Progenitor cell of endocrine pancreas (in vitro differentiated cells): ENCODE results near the gene IL17F. TPM values are rescaled to one million over a fixed set of nuclear protein-coding genes. Genes with fewer than 3 reads are reported as not detected.

Experiments
- DNase-seq: peaks from one replicate; pipeline ENCODE4 v3.0.0; 2021; ENCODE audit warnings: low spot score; ENCODE audit not compliant: unreplicated experiment
- H3K27ac Mint-ChIP-seq: 2 replicates; pipeline ENCODE4 v1.8.0; 2021; ENCODE audit warnings: mild to moderate bottlenecking, moderate library complexity, mixed read lengths
- H3K27me3 Mint-ChIP-seq: 2 replicates; pipeline ENCODE4 v1.8.0; 2021; ENCODE audit warnings: mixed read lengths
- H3K36me3 Mint-ChIP-seq: 2 replicates; pipeline ENCODE4 v1.8.0; 2022; ENCODE audit warnings: mixed read lengths; ENCODE audit not compliant: insufficient read depth
- H3K4me1 Mint-ChIP-seq: 2 replicates; pipeline ENCODE4 v1.8.0; 2021; ENCODE audit warnings: low read depth, mixed read lengths
- H3K4me3 Mint-ChIP-seq: 2 replicates; pipeline ENCODE4 v1.8.0; 2021; ENCODE audit warnings: low read depth, mild to moderate bottlenecking, moderate library complexity, mixed read lengths
- H3K9me3 Mint-ChIP-seq: 2 replicates; pipeline ENCODE4 v1.8.0; 2021; ENCODE audit warnings: low read depth, mixed read lengths
- total RNA-seq: library from RNA; stranded (reverse); gene quantifications from 2 replicates; pipeline ENCODE4 v1.2.1, GENCODE V29; 2021
- TF ChIP-seq, protein P1 (sequence below): fragments of 200-600 bp; sonication (generic); IDR thresholded peaks from one replicate; pipeline ENCODE4 v1.5.0; 2021; ENCODE audit warnings: antibody characterized with exemption, mild to moderate bottlenecking; ENCODE audit not compliant: unreplicated experiment

Gene IL17F
- total RNA-seq, 1 donor from 2014 or later, result not detected

GRCh38 chr6:52285177-52286068 lies 41.1 kb upstream of the IL17F start:
- no peak for DNase-seq
- H3K4me1 Mint-ChIP-seq, result peaks cover 18% of the 10 kb centered on the region
- H3K4me3 Mint-ChIP-seq, result no peak overlapping the region
- H3K27ac Mint-ChIP-seq, result no peak overlapping the region
- no peaks in the 10 kb centered on the region for H3K27me3 Mint-ChIP-seq
- TF ChIP-seq, protein P1, sequence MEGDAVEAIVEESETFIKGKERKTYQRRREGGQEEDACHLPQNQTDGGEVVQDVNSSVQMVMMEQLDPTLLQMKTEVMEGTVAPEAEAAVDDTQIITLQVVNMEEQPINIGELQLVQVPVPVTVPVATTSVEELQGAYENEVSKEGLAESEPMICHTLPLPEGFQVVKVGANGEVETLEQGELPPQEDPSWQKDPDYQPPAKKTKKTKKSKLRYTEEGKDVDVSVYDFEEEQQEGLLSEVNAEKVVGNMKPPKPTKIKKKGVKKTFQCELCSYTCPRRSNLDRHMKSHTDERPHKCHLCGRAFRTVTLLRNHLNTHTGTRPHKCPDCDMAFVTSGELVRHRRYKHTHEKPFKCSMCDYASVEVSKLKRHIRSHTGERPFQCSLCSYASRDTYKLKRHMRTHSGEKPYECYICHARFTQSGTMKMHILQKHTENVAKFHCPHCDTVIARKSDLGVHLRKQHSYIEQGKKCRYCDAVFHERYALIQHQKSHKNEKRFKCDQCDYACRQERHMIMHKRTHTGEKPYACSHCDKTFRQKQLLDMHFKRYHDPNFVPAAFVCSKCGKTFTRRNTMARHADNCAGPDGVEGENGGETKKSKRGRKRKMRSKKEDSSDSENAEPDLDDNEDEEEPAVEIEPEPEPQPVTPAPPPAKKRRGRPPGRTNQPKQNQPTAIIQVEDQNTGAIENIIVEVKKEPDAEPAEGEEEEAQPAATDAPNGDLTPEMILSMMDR, result no peak
- peaks cover 13% of the 10 kb centered on the region for H3K36me3 Mint-ChIP-seq
- H3K9me3 Mint-ChIP-seq, result no peaks in the 10 kb centered on the region

DNA sequence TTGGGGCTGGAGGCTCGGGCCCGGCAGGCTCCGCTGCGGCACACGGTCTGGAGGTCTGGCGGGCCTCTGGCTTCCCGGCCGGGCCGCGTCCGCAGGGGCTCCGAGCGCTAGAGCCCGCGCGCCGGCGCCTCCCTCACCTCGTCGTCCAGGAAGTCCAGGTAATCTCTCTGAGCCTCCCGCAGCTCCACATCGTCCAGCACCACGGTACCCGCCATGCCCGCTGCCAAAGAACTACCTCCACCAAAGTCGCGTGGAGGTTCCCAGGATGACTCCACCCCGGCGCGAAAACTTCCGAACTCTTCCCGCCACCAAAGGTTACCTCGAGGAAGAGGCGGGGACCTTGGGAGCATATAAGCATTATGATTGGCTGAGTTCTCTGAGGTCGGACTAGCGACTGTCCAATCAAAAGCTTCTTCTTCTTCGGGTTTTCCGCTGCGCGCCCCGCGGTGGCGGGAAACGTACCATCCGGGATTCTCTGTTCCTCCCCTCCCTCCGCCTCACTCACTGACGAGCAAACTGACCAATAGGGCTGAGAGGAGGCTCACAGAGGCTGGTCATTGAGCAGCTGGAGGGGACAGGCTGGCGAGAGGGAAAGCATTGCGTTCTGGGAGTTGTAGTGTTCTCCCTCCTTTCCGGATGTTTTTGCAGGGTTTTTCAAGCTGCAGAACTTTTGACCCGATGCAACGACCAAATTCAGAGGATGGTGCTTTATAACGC lies 40.3 kb upstream of the IL17F start, which contains the start of gene MCM3:
Gene MCM3 (minus strand): TSS at position 283 of the 717 bp plus-strand sequence. CDS start 68 bp downstream, at position 215.
- TF ChIP-seq, protein P1, result no peak
- H3K27me3 Mint-ChIP-seq, result no peaks in the 10 kb centered on the region
- H3K4me3 Mint-ChIP-seq, result no peak within 1 kb of the TSS
- peak; percentile 89 for DNase-seq
- H3K4me1 Mint-ChIP-seq, result peaks cover 18% of the 10 kb centered on the region
- no peak within 1 kb of the TSS for H3K27ac Mint-ChIP-seq
- no peaks in the 10 kb centered on the region for H3K9me3 Mint-ChIP-seq
- H3K36me3 Mint-ChIP-seq, result peaks cover 16% of the 10 kb centered on the region

GRCh38 chr6:52284131-52284459 lies 39.8 kb upstream of the IL17F start:
- Mint-ChIP-seq H3K36me3 (peaks cover 16% of the 10 kb centered on the region), H3K4me1 (peaks cover 18% of the 10 kb centered on the region), H3K27me3 (no peaks in the 10 kb centered on the region), H3K9me3 (no peaks in the 10 kb centered on the region), H3K27ac (no peak overlapping the region), H3K4me3 (no peak overlapping the region)
- peak; percentile 37 for DNase-seq
- TF ChIP-seq, protein P1, result no peak

DNA sequence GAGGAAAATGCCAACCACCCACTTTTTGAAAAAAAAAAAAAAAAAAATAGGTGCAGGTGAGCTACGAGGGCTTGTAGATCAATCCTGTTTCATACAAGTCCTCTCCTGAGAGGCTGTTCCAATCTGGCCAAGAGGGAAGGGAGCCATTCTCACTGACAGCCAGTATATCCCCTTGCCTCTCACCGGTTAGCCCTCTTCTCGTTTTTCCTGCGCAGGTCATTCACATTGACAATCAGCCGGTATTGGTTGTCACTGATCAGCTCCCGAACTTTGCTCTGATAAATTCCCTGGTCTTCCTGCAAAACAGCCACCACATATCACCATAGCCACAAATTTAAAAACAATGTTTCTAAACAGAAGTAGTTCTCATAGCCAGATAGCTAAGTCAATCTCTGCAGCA lies 38.8 kb upstream of the IL17F start:
- Mint-ChIP-seq H3K4me3 (no peak overlapping the region), H3K27me3 (no peaks in the 10 kb centered on the region), H3K27ac (peak overlapping the region; percentile 47), H3K4me1 (peaks cover 18% of the 10 kb centered on the region), H3K9me3 (no peaks in the 10 kb centered on the region), H3K36me3 (peaks cover 20% of the 10 kb centered on the region)
- TF ChIP-seq, protein P1, result no peak
- DNase-seq, result no peak

DNA sequence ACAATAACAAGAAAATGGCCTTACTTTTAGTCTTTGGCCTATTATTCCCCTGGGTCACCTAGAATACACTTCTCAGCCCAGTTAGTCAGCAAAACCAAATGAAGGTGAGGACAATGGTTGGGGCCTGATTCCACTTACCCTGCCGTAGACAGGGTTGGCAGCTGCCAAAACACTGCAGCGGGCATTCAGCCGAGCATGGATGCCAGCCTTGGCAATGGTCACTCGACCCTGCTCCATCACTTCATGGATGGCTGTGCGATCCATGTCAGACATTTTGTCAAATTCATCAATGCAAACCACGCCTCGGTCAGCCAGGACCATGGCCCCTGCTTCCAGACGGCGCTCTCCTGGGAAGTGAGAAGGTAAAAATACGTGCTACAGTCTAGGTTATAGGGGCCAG lies 31.8 kb upstream of the IL17F start:
- Mint-ChIP-seq H3K27me3 (no peaks in the 10 kb centered on the region), H3K27ac (no peak overlapping the region), H3K4me1 (no peaks in the 10 kb centered on the region), H3K9me3 (no peaks in the 10 kb centered on the region), H3K4me3 (no peak overlapping the region), H3K36me3 (peaks cover 31% of the 10 kb centered on the region)
- no peak for DNase-seq
- TF ChIP-seq, protein P1, result no peak
